Measurements from ENCODE around the gene EMX1.

The EMX1 gene

GRCh38 chr2:72886505-72887031 is 30.8 kb upstream of the EMX1 start:
- Histone ChIP-seq H3K9me3 (replicated peaks in 1 of 2; ENCODE audit: control insufficient read depth in 2 of 2, insufficient read depth in 1 of 2, low read depth in 1 of 2, low read length in 2 of 2) (no peaks in the 10 kb centered on the region), H2AK5ac (ENCODE audit: low read depth, low read length) (no peak overlapping the region), H2AFZ (ENCODE audit: low read length) (peak overlapping the region; percentile 95), H3K23ac (ENCODE audit: low read depth, low read length, poor library complexity) (no peak overlapping the region), H3K4me3 (ENCODE audit: low read length in 2 of 2) (peak overlapping the region; percentile 47 to 81), H3K27me3 (ENCODE audit: control insufficient read depth in 3 of 3, insufficient read depth in 3 of 3, low read depth in 1 of 3, low read length in 3 of 3) (peaks cover 0 to 34% (median 16%) of the 10 kb centered on the region in 3 experiments), H2BK12ac (ENCODE audit: low read length) (no peak overlapping the region), H2BK15ac (ENCODE audit: low read length) (no peak overlapping the region), H4K8ac (ENCODE audit: low read depth, low read length) (no peak overlapping the region), H3K79me1 (ENCODE audit: low read depth, low read length) (no peaks in the 10 kb centered on the region), H3K36me3 (replicated peaks in 1 of 2; ENCODE audit: control insufficient read depth in 2 of 2, insufficient read depth in 2 of 2, low read length in 2 of 2) (no peaks in the 10 kb centered on the region), H2BK120ac (ENCODE audit: low read depth, low read length) (no peak overlapping the region), H3K18ac (ENCODE audit: low read length) (peak overlapping the region; percentile 83), H3K14ac (ENCODE audit: low read length) (no peak overlapping the region), H4K91ac (ENCODE audit: low read depth, low read length, poor library complexity) (no peak overlapping the region), H2BK5ac (ENCODE audit: low read length) (no peak overlapping the region), H3K4me2 (ENCODE audit: insufficient read depth, low read length, poor library complexity, severe bottlenecking) (peak overlapping the region; percentile 99), H3K4ac (ENCODE audit: low read length) (no peak overlapping the region), H3K4me1 (ENCODE audit: control insufficient read depth in 2 of 2, insufficient read depth in 1 of 2, low read depth in 1 of 2, low read length in 2 of 2) (peaks cover 3 to 4% of the 10 kb centered on the region in 2 donors), H3K27ac (replicated peaks; ENCODE audit: low read length) (no peak overlapping the region), H3K9ac (ENCODE audit: low read depth, low read length, poor library complexity) (no peak overlapping the region)
- no CpG with 5 or more reads among the region's 7 CpGs for WGBS, 2 donors (ENCODE audit: extremely low coverage in 2 of 2, insufficient read length in 2 of 2, insufficient replicate concordance in 1 of 2)
- DNase-seq (ENCODE audit: low spot score): no peak

GRCh38 chr2:72887032-72887739 is 30.1 kb upstream of the EMX1 start, which contains the start of gene SPR:
Gene SPR (plus strand): TSS chr2:72887408. CDS start chr2:72887433, 25 bp downstream.
- WGBS, 2 donors (ENCODE audit: extremely low coverage in 2 of 2, insufficient read length in 2 of 2, insufficient replicate concordance in 1 of 2): no CpG with 5 or more reads among the region's 76 CpGs
- no peaks in the 10 kb centered on the region for H3K36me3 ChIP-seq (replicated peaks in 1 of 2; ENCODE audit: control insufficient read depth in 2 of 2, insufficient read depth in 2 of 2, low read length in 2 of 2)
- no peak within 1 kb of the TSS for H3K4ac ChIP-seq (ENCODE audit: low read length)
- H2BK15ac ChIP-seq (ENCODE audit: low read length): peak within 1 kb of the TSS; percentile 81
- no peak within 1 kb of the TSS for H3K14ac ChIP-seq (ENCODE audit: low read length)
- DNase-seq (ENCODE audit: low spot score): no peak
- no peak within 1 kb of the TSS for H3K27ac ChIP-seq (replicated peaks; ENCODE audit: low read length)
- peak within 1 kb of the TSS; percentile 18 for H2BK120ac ChIP-seq (ENCODE audit: low read depth, low read length)
- peak within 1 kb of the TSS; percentile 89 for H3K23ac ChIP-seq (ENCODE audit: low read depth, low read length, poor library complexity)
- H2AK5ac ChIP-seq (ENCODE audit: low read depth, low read length): no peak within 1 kb of the TSS
- H3K9me3 ChIP-seq (replicated peaks in 1 of 2; ENCODE audit: control insufficient read depth in 2 of 2, insufficient read depth in 1 of 2, low read depth in 1 of 2, low read length in 2 of 2): no peaks in the 10 kb centered on the region
- H3K4me3 ChIP-seq (ENCODE audit: low read length in 2 of 2): peak within 1 kb of the TSS; percentile 47 to 81
- H4K8ac ChIP-seq (ENCODE audit: low read depth, low read length): no peak within 1 kb of the TSS
- no peak within 1 kb of the TSS for H2BK12ac ChIP-seq (ENCODE audit: low read length)
- H3K27me3 ChIP-seq (ENCODE audit: control insufficient read depth in 3 of 3, insufficient read depth in 3 of 3, low read depth in 1 of 3, low read length in 3 of 3): peaks cover 0 to 30% (median 16%) of the 10 kb centered on the region in 3 experiments
- H3K4me2 ChIP-seq (ENCODE audit: insufficient read depth, low read length, poor library complexity, severe bottlenecking): peak within 1 kb of the TSS; percentile 99
- H3K4me1 ChIP-seq (ENCODE audit: control insufficient read depth in 2 of 2, insufficient read depth in 1 of 2, low read depth in 1 of 2, low read length in 2 of 2): peaks cover 3 to 4% of the 10 kb centered on the region in 2 donors
- peak within 1 kb of the TSS; percentile 89 for H3K9ac ChIP-seq (ENCODE audit: low read depth, low read length, poor library complexity)
- H4K91ac ChIP-seq (ENCODE audit: low read depth, low read length, poor library complexity): no peak within 1 kb of the TSS
- H3K18ac ChIP-seq (ENCODE audit: low read length): peak within 1 kb of the TSS; percentile 83
- peak within 1 kb of the TSS; percentile 95 for H2AFZ ChIP-seq (ENCODE audit: low read length)
- no peaks in the 10 kb centered on the region for H3K79me1 ChIP-seq (ENCODE audit: low read depth, low read length)
- H2BK5ac ChIP-seq (ENCODE audit: low read length): no peak within 1 kb of the TSS

GRCh38 chr2:72887740-72888437 is 29.4 kb upstream of the EMX1 start:
- peak overlapping the region; percentile 78 for H3K18ac ChIP-seq (ENCODE audit: low read length)
- peak overlapping the region; percentile 99 for H3K4me2 ChIP-seq (ENCODE audit: insufficient read depth, low read length, poor library complexity, severe bottlenecking)
- peak overlapping the region; percentile 95 for H2AFZ ChIP-seq (ENCODE audit: low read length)
- no peak overlapping the region for H2BK12ac ChIP-seq (ENCODE audit: low read length)
- H4K91ac ChIP-seq (ENCODE audit: low read depth, low read length, poor library complexity): no peak overlapping the region
- WGBS, 2 donors (ENCODE audit: extremely low coverage in 2 of 2, insufficient read length in 2 of 2, insufficient replicate concordance in 1 of 2): no CpG with 5 or more reads among the region's 21 CpGs
- H4K8ac ChIP-seq (ENCODE audit: low read depth, low read length): no peak overlapping the region
- H3K79me1 ChIP-seq (ENCODE audit: low read depth, low read length): no peaks in the 10 kb centered on the region
- no peak overlapping the region for H3K14ac ChIP-seq (ENCODE audit: low read length)
- H3K36me3 ChIP-seq (replicated peaks in 1 of 2; ENCODE audit: control insufficient read depth in 2 of 2, insufficient read depth in 2 of 2, low read length in 2 of 2): no peaks in the 10 kb centered on the region
- peaks cover 0 to 30% (median 16%) of the 10 kb centered on the region in 3 experiments for H3K27me3 ChIP-seq (ENCODE audit: control insufficient read depth in 3 of 3, insufficient read depth in 3 of 3, low read depth in 1 of 3, low read length in 3 of 3)
- no peak overlapping the region for H3K4ac ChIP-seq (ENCODE audit: low read length)
- no peak overlapping the region for H3K9ac ChIP-seq (ENCODE audit: low read depth, low read length, poor library complexity)
- H2BK5ac ChIP-seq (ENCODE audit: low read length): no peak overlapping the region
- no peak overlapping the region for H3K27ac ChIP-seq (replicated peaks; ENCODE audit: low read length)
- no peak overlapping the region for H2AK5ac ChIP-seq (ENCODE audit: low read depth, low read length)
- H3K4me3 ChIP-seq (ENCODE audit: low read length in 2 of 2): peak overlapping the region; percentile 47 to 81
- peak; percentile 85 for DNase-seq (ENCODE audit: low spot score)
- peak overlapping the region; percentile 81 for H2BK15ac ChIP-seq (ENCODE audit: low read length)
- H3K9me3 ChIP-seq (replicated peaks in 1 of 2; ENCODE audit: control insufficient read depth in 2 of 2, insufficient read depth in 1 of 2, low read depth in 1 of 2, low read length in 2 of 2): no peaks in the 10 kb centered on the region
- peak overlapping the region; percentile 18 for H2BK120ac ChIP-seq (ENCODE audit: low read depth, low read length)
- H3K23ac ChIP-seq (ENCODE audit: low read depth, low read length, poor library complexity): peak overlapping the region; percentile 8
- peaks cover 3 to 4% of the 10 kb centered on the region in 2 donors for H3K4me1 ChIP-seq (ENCODE audit: control insufficient read depth in 2 of 2, insufficient read depth in 1 of 2, low read depth in 1 of 2, low read length in 2 of 2)
